H1 (cell line): ENCODE data around the gene CCNB1. TPM values are rescaled to one million over a fixed set of nuclear protein-coding genes. Genes with fewer than 3 reads are reported as not detected.

Experiments used
- CTCF ChIA-PET: fragments of 300-600 bp; sonication (Branson Sonifier 250); formaldehyde crosslinking; loops from one replicate; lab custom pipeline; 2021; ENCODE audit not compliant: partially characterized antibody; lab: Charles Lee
- POLR2A ChIA-PET: fragments of 300-600 bp; sonication (Branson Sonifier 250); formaldehyde crosslinking; loops from one replicate; lab custom pipeline; 2021; ENCODE audit warnings: inconsistent platforms; ENCODE audit not compliant: partially characterized antibody; lab: Charles Lee
- DNase-seq, 2 experiments: peaks; one replicate each; pipeline versions ENCODE4 v3.0.0 to v3.0.0-alpha.2; 2010 to 2022; ENCODE audit warnings: low spot score in 2 of 2, low read depth in 1 of 2, mixed read lengths in 1 of 2
- FAIRE-seq: peaks from 2 replicates; lab custom pipeline; 2011; peaks lifted over from hg19 to GRCh38; lab: Jason Lieb, UNC
- H2AFZ ChIP-seq: 2 replicates; pipeline ENCODE4 v1.8.1; 2012; ENCODE audit warnings: low read length, inconsistent platforms
- H2AK5ac ChIP-seq: 2 replicates; pipeline ENCODE4 v1.6.1; 2013; ENCODE audit warnings: low read depth, low read length
- H2BK120ac ChIP-seq: replicated peaks from 2 replicates; pipeline ENCODE3; 2013; ENCODE audit warnings: low read depth, low read length, inconsistent platforms
- H2BK12ac ChIP-seq: 2 replicates; pipeline ENCODE4 v1.6.1; 2013; ENCODE audit warnings: low read depth, low read length
- H2BK15ac ChIP-seq: 2 replicates; pipeline ENCODE4 v1.6.1; 2013; ENCODE audit warnings: low read length
- H2BK20ac ChIP-seq: 2 replicates; pipeline ENCODE4 v1.6.1; 2013; ENCODE audit warnings: low read length
- H2BK5ac ChIP-seq: 2 replicates; pipeline ENCODE4 v1.6.1; 2013; ENCODE audit warnings: low read depth, low read length
- H3K14ac ChIP-seq: 2 replicates; pipeline ENCODE4 v1.6.1; 2013; ENCODE audit warnings: inconsistent platforms; ENCODE audit not compliant: insufficient read length
- H3K18ac ChIP-seq: 2 replicates; pipeline ENCODE4 v1.6.1; 2013; ENCODE audit warnings: low read length; ENCODE audit errors: extremely low read depth
- H3K23ac ChIP-seq: 2 replicates; pipeline ENCODE4 v1.6.1; 2013; ENCODE audit warnings: inconsistent platforms; ENCODE audit not compliant: insufficient read length
- H3K23me2 ChIP-seq: 2 replicates; pipeline ENCODE4 v1.6.1; 2013; ENCODE audit warnings: low read depth, low read length
- H3K27ac ChIP-seq: 2 replicates; pipeline ENCODE4 v1.6.1; 2011; ENCODE audit warnings: low read depth, low read length, inconsistent platforms
- H3K27me3 ChIP-seq, 4 experiments: replicated peaks in 1 of 4; 1 replicate in 1 of 4; 2 replicates in 3 of 4; pipeline versions ENCODE4 v1.6.1 to v1.8.1; 2011 to 2013; ENCODE audit warnings: low read length in 3 of 4, mild to moderate bottlenecking in 3 of 4, inconsistent platforms in 2 of 4, mixed read lengths in 2 of 4, moderate library complexity in 1 of 4; ENCODE audit not compliant: control insufficient read depth in 3 of 4, insufficient read depth in 3 of 4; ENCODE audit errors: extremely low read depth in 1 of 4
- H3K36me3 ChIP-seq, 4 experiments: 2 replicates each; pipeline versions ENCODE4 v1.6.1 to v1.8.1; 2011 to 2013; ENCODE audit warnings: mild to moderate bottlenecking in 4 of 4, low read length in 3 of 4, moderate library complexity in 2 of 4, control low read depth in 1 of 4, inconsistent platforms in 1 of 4; ENCODE audit not compliant: insufficient read depth in 4 of 4, control insufficient read depth in 2 of 4
- H3K4ac ChIP-seq: replicated peaks from 2 replicates; pipeline ENCODE3; 2013; ENCODE audit warnings: low read length, low read depth, mixed read lengths, inconsistent platforms; ENCODE audit not compliant: insufficient read length
- H3K4me1 ChIP-seq, 4 experiments: replicated peaks in 1 of 4; 1 replicate in 1 of 4; 2 replicates in 3 of 4; pipeline versions ENCODE4 v1.6.1 to v1.8.1; 2011 to 2013; ENCODE audit warnings: low read length in 3 of 4, inconsistent platforms in 2 of 4, mixed read lengths in 1 of 4; ENCODE audit not compliant: insufficient read depth in 4 of 4, control insufficient read depth in 3 of 4
- H3K4me2 ChIP-seq, 2 experiments: 2 replicates each; pipeline versions ENCODE4 v1.6.1 to v1.8.1; 2011 to 2013; ENCODE audit warnings: low read depth in 2 of 2, low read length in 2 of 2, control low read depth in 1 of 2, inconsistent platforms in 1 of 2, mild to moderate bottlenecking in 1 of 2; ENCODE audit not compliant: insufficient read depth in 1 of 2
- H3K4me3 ChIP-seq, 4 experiments: fragments of 200-600, 300-600 bp in 1 of 4; sonication (generic), shearing (Covaris generic), sonication (Bioruptor Twin) in 1 of 4; 2 replicates each; pipeline versions ENCODE4 v1.5.1 to v1.8.1; 2011 to 2016; ENCODE audit warnings: low read length in 4 of 4, low read depth in 3 of 4, control low read depth in 2 of 4, inconsistent platforms in 2 of 4, mild to moderate bottlenecking in 2 of 4, mixed read lengths in 1 of 4, moderate library complexity in 1 of 4; ENCODE audit not compliant: insufficient read depth in 2 of 4; ENCODE audit errors: extremely low read depth in 1 of 4
- H3K56ac ChIP-seq: replicated peaks from 2 replicates; pipeline ENCODE3; 2013; ENCODE audit warnings: low read depth, mild to moderate bottlenecking, mixed read lengths, low read length, inconsistent platforms; ENCODE audit not compliant: insufficient read length
- H3K79me1 ChIP-seq: 2 replicates; pipeline ENCODE4 v1.6.1; 2013; ENCODE audit warnings: low read depth, low read length, control low read depth
- H3K79me2 ChIP-seq, 2 experiments: 2 replicates each; pipeline versions ENCODE4 v1.6.1 to v1.8.1; 2012 to 2013; ENCODE audit warnings: low read length in 2 of 2, mild to moderate bottlenecking in 2 of 2, inconsistent platforms in 1 of 2; ENCODE audit not compliant: insufficient read depth in 2 of 2, control insufficient read depth in 1 of 2
- H3K9ac ChIP-seq, 4 experiments: replicated peaks in 1 of 4; 1 replicate in 1 of 4; 2 replicates in 3 of 4; pipeline versions ENCODE4 v1.6.1 to v1.8.1; 2011 to 2013; ENCODE audit warnings: low read depth in 3 of 4, low read length in 3 of 4, control low read depth in 2 of 4, mild to moderate bottlenecking in 2 of 4, moderate library complexity in 2 of 4, inconsistent platforms in 1 of 4; ENCODE audit errors: extremely low read depth in 1 of 4
- H3K9me3 ChIP-seq, 2 experiments: 2 replicates each; pipeline versions ENCODE4 v1.6.1 to v1.8.1; 2012 to 2013; ENCODE audit warnings: mild to moderate bottlenecking in 2 of 2, moderate library complexity in 2 of 2, control low read depth in 1 of 2, inconsistent platforms in 1 of 2, low read depth in 1 of 2, low read length in 1 of 2, mixed read lengths in 1 of 2; ENCODE audit not compliant: insufficient read depth in 2 of 2
- H4K20me1 ChIP-seq, 2 experiments: replicated peaks in 1 of 2; 2 replicates each; pipeline versions ENCODE3 to v1.8.1; 2011 to 2013; ENCODE audit warnings: inconsistent platforms in 2 of 2, low read length in 2 of 2, mild to moderate bottlenecking in 1 of 2; ENCODE audit not compliant: insufficient read depth in 2 of 2, control insufficient read depth in 1 of 2
- H4K5ac ChIP-seq: 2 replicates; pipeline ENCODE4 v1.6.1; 2013; ENCODE audit warnings: low read length, low read depth, mixed read lengths, inconsistent platforms; ENCODE audit not compliant: insufficient read length
- H4K8ac ChIP-seq: 2 replicates; pipeline ENCODE4 v1.8.0; 2013; ENCODE audit warnings: mild to moderate bottlenecking, moderate library complexity, low read length, inconsistent platforms; ENCODE audit not compliant: insufficient read depth; ENCODE audit errors: extremely low read depth
- H4K91ac ChIP-seq: replicated peaks from 2 replicates; pipeline ENCODE3; 2013; ENCODE audit warnings: low read length, mixed read lengths, inconsistent platforms; ENCODE audit not compliant: insufficient read length
- BRCA1 ChIP-seq: IDR thresholded peaks from 2 replicates; pipeline ENCODE4 v1.6.1; 2012; ENCODE audit warnings: low read depth, low read length, improper control_type of control experiment
- CTCF ChIP-seq, 3 experiments: IDR thresholded peaks; 1 replicate in 2 of 3; 2 replicates in 1 of 3; pipeline versions ENCODE4 v1.5.1 to v1.6.1; 2011; ENCODE audit warnings: low read length in 3 of 3, mild to moderate bottlenecking in 3 of 3, inconsistent platforms in 2 of 3, low read depth in 1 of 3, moderate library complexity in 1 of 3; ENCODE audit not compliant: insufficient read depth in 1 of 3; ENCODE audit errors: control extremely low read depth in 1 of 3
- KDM4A ChIP-seq: IDR thresholded peaks from one replicate; pipeline ENCODE4 v1.7.1; 2012; ENCODE audit warnings: low read depth, mild to moderate bottlenecking, moderate library complexity, low read length, inconsistent platforms; ENCODE audit not compliant: severe bottlenecking
- KDM5A ChIP-seq: fragments of 200-600 bp; IDR thresholded peaks from 2 replicates; pipeline ENCODE4 v1.7.1; 2012; ENCODE audit warnings: mild to moderate bottlenecking, low read length, inconsistent platforms, mixed read lengths
- MAX ChIP-seq: IDR thresholded peaks from 2 replicates; pipeline ENCODE4 v1.6.1; 2012; ENCODE audit warnings: inconsistent platforms
- PHF8 ChIP-seq: fragments of 200-600 bp; sonication (generic); conservative IDR thresholded peaks from 2 replicates; pipeline ENCODE4 v1.7.1; 2012; ENCODE audit warnings: low read depth, mild to moderate bottlenecking, inconsistent platforms, low read length, moderate library complexity
- POLR2A ChIP-seq, 2 experiments: IDR thresholded peaks; 1 replicate in 1 of 2; 2 replicates in 1 of 2; pipeline ENCODE4 v1.6.1; 2011; ENCODE audit warnings: low read depth in 2 of 2, low read length in 2 of 2, mild to moderate bottlenecking in 2 of 2; ENCODE audit errors: control extremely low read depth in 1 of 2
- POU5F1 ChIP-seq: IDR thresholded peaks from 2 replicates; pipeline ENCODE4 v1.6.1; 2011; ENCODE audit warnings: low read depth, mild to moderate bottlenecking, low read length, moderate library complexity
- RXRA ChIP-seq: IDR thresholded peaks from 2 replicates; pipeline ENCODE4 v1.6.1; 2011; ENCODE audit warnings: low read depth, mild to moderate bottlenecking, low read length, moderate library complexity; ENCODE audit not compliant: insufficient read depth
- SAP30 ChIP-seq: fragments of 300-600 bp; sonication (generic); IDR thresholded peaks from 2 replicates; pipeline ENCODE4 v1.7.1; 2012; ENCODE audit warnings: low read length, moderate library complexity, mild to moderate bottlenecking, inconsistent platforms; ENCODE audit not compliant: insufficient read depth, insufficient replicate concordance
- SIRT6 ChIP-seq: IDR thresholded peaks from one replicate; pipeline ENCODE4 v1.7.1; 2012; ENCODE audit warnings: low read length, inconsistent platforms
- polyA plus RNA-seq, 7 experiments: library from polyadenylated mRNA; depleted of rRNA in 3 of 7; stranded (reverse) in 5 of 7; unstranded in 2 of 7; fragments of >200 nt in 5 of 7; fragments of 200-250 nt in 2 of 7; gene quantifications; 1 replicate in 5 of 7; 2 replicates in 1 of 7; 4 replicates in 1 of 7; pipeline versions ENCODE4 v1.2.1 to v1.2.3, GENCODE V29; 2011 to 2013; ENCODE audit warnings: missing spikeins in 2 of 7, mixed read lengths in 2 of 7
- total RNA-seq: library from RNA; stranded (reverse); fragmentation: NEBNext Ultra II Directional; extraction: Animal tissue kit (Norgen Biotek cat#: 25700); gene quantifications from 2 replicates; pipeline ENCODE4 v1.2.1, GENCODE V29; 2021
- TF ChIP-seq, protein P1 (sequence below): IDR thresholded peaks from 2 replicates; pipeline ENCODE4 v1.6.1; 2011; ENCODE audit warnings: low read depth, mild to moderate bottlenecking, low read length; ENCODE audit not compliant: insufficient read depth

CCNB1 gene
- total and polyA plus RNA-seq, 2 of the 8 experiments (the other 6 are each of a cell fraction or from before 2014, with no cell fraction given), result 122 to 338 TPM

DNA sequence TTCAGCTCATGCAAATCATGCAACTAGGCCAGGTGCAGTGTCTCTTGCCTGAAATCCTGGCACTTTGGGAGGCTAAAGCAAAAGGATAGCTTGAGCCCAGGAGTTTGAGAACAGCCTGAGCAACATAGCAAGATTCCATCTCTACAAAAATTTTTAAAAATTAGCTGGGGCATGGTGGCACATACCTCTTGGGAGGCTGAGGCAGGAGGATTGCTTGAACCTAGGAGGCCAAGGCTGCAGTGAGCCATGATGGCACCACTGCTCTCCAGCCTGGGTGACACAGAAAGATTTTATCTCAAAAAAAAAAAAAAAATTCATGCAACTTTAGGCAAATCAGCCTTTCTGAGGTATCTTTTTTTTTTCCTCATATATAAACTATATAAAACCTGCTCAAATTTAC lies 35.6 kb upstream of the CCNB1 start:
- Histone ChIP-seq H3K79me1 (no peaks in the 10 kb centered on the region), H2BK120ac (no peak overlapping the region), H3K4me2 (no peak overlapping the region), H3K14ac (no peak overlapping the region), H3K4ac (no peak overlapping the region), H3K9ac (no peak overlapping the region), H3K27me3 (no peaks in the 10 kb centered on the region), H3K79me2 (no peaks in the 10 kb centered on the region), H3K23ac (no peak overlapping the region), H3K9me3 (no peaks in the 10 kb centered on the region), H3K23me2 (no peaks in the 10 kb centered on the region), H3K18ac (no peak overlapping the region), H3K36me3 (peaks cover 0 to 16% (median 2%) of the 10 kb centered on the region in 4 experiments; a peak in 4 of 8 replicates), H4K91ac (no peak overlapping the region), H4K5ac (no peak overlapping the region), H4K20me1 (peaks cover 0 to 2% of the 10 kb centered on the region in 2 experiments), H3K4me3 (no peak overlapping the region), H3K56ac (no peak overlapping the region), H2BK5ac (no peak overlapping the region), H3K27ac (no peak overlapping the region), H4K8ac (no peak overlapping the region), H2BK20ac (no peak overlapping the region), H2AK5ac (no peak overlapping the region), H2BK12ac (no peak overlapping the region), H2BK15ac (no peak overlapping the region), H2AFZ (no peak overlapping the region), H3K4me1 (peaks cover 0 to 3% (median 0%) of the 10 kb centered on the region in 4 experiments; a peak in 2 of 7 replicates)
- ChIA-PET POLR2A (interaction anchor here (0.9 to 1.2 kb wide), 3 partner anchors 9 to 59 kb away, joined by 3 to 4 read pairs (median 3); no protein-coding TSS in a partner anchor), CTCF (interaction anchor here (0.9 kb wide), 1 partner anchor 9 kb away, joined by 3 read pairs; no protein-coding TSS in a partner anchor)
- DNase-seq (no peak), FAIRE-seq (no peak)
- no peak for TF ChIP-seq KDM4A
- TF ChIP-seq SIRT6, result no peak
- TF ChIP-seq POLR2A (IDR thresholded peaks at IDR 0.05; ENCODE audit: control extremely low read depth in 1 of 2, low read depth in 2 of 2, low read length in 2 of 2), result no peak
- TF ChIP-seq RXRA, result no peak
- TF ChIP-seq KDM5A, result no peak
- TF ChIP-seq PHF8, result no peak
- no peak for TF ChIP-seq SAP30
- no peak for TF ChIP-seq MAX
- TF ChIP-seq, protein P1, sequence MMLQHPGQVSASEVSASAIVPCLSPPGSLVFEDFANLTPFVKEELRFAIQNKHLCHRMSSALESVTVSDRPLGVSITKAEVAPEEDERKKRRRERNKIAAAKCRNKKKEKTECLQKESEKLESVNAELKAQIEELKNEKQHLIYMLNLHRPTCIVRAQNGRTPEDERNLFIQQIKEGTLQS, result no peak
- no peak for TF ChIP-seq CTCF (IDR thresholded peaks at IDR 0.05; ENCODE audit: control extremely low read depth in 1 of 3, insufficient read depth in 1 of 3, low read depth in 1 of 3, low read length in 3 of 3)
- no peak for TF ChIP-seq POU5F1
- no peak for TF ChIP-seq BRCA1
